Superior temporal gyrus (tissue), 1 donor: ENCODE data around the gene IFT43.
"Not testable (repeated sequence)": the region's sequence is repeated elsewhere in the genome, so short reads cannot be mapped to it uniquely, and the experiment has no call there.

Experiments used
- DNase-seq: peaks from one replicate; pipeline ENCODE4 v3.0.0-alpha.2; 2016; ENCODE audit errors: extremely low spot score

Gene IFT43

DNA sequence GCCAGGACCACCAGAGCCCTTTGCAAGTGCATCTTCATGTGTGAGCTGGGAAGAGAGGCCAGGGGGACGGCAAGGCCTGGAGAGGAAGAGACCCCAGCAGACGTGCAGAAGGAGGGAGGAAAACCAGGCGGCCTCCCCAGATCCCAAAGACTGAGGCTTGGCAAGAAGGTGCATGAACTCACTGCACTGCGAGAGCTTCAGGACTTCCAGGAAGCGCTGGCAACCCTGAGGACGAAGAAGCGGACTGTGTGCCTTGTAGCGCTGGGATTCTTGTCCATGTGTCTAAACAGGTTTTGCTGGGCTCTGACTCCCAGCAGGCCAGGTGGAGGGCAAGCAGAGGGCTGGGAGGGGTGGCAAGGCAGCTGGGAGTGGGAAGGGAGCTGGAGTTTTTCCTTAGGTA is 4.7 kb upstream of the IFT43 start:
- DNase-seq: no peak

- peak; percentile 81 for DNase-seq
Observed at GRCh38 chr14:75981426-75982265, 3.9 kb upstream of the IFT43 start, which contains the start of gene TGFB3. TSS of gene TGFB3 (minus strand) at chr14:75981995. CDS start at chr14:75980893, 1,102 bp downstream.

DNA sequence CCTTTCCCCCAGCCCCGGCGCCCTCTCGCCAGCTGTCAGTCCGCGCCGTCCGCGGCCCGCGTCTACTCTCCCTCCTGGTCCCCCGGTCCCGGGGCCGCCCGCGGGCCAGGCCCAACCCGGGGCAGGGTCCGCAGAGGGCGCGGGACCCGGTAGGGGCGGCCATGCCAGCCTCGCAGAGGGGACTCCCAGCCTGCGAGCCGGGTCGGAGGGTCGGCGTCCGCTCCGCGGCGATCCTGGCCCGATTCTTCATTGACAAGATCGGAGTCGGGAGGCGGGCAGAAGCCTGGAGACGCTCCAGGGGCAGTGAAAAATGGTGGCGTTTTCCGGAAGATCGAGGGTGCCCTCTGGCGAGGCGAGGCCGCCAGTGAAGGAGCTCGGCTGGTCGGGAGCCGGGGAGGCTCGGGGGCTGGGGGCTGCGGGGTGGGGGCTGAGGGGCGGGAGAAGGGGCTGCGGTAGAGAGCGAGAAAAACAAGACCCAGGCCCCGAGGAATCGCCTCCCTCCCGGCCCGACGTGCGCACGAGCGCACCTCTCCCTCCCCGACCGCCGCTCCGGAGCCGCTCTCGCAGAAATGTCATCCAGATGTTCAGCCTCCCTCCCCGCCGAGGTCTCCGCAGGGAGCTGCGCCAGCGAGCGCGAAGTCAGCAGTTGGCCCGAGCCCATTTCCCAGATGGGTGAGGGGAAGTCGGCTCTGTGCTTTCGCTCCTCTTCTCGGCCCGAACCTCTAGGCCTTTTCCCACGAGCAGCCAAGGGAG is 3.1 kb upstream of the IFT43 start:
- DNase-seq: peak; percentile 94

- no peak for DNase-seq
Observed at GRCh38 chr14:75983019-75983358, 2.6 kb upstream of the IFT43 start.

DNA sequence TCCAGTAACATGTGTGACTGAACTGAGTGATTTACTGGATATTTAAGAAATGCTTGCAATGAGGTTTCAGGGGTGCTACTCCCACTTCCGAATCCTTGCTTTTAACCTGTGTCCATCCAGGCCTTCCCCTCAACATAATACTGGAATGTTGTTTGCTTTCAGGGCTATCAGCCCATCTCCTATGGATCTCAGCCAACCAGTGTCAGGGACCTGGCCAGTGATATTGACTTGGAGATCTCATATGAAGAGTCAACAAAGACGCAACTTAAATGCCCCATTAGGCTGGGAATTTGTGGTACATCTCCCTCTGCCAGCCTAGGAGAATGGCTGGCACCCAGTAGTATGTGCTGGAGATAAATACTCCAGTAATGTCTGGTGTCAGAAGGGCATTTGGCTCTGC is 889 bp upstream of the IFT43 start:
- DNase-seq: no peak

GRCh38 chr14:75986439-75986765 is 839 bp downstream of the IFT43 start:
- no peak for DNase-seq

DNA sequence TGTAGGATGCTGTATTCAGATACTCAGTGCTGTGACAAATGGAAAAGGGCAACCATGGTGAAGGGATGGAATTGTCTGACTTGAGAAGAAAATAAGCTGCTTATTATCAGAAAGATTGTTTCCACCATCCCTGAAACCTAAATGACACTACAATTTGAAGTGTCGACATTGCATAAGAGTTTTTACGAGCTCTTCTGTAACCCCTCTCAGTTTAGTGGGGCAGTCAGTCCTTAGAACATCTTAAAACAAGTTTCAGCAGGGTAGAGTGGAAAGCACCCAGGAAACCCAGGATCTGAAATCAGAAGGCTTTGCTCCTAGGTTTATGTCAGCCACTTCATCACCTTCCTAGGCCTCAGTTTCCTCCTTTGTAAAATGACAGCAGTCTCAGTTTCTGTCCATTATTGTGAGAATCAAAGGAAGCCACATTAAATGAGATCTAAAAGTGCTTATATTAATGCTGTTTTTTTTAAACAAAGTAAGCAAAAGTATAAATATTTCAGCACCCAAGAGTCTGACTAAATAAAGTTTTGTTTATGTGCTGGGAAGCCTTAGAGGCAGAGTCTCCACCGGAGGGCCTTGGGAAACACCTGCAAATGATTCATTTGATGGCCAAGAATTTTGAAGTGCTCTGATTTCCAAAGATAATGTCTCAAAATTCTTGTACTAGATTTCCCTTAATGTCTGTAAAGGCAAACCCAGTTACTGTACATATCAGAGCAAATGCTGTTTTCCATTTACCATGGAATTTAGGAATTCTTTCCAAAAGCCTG is 1.8 kb downstream of the IFT43 start:
- no peak for DNase-seq

DNA sequence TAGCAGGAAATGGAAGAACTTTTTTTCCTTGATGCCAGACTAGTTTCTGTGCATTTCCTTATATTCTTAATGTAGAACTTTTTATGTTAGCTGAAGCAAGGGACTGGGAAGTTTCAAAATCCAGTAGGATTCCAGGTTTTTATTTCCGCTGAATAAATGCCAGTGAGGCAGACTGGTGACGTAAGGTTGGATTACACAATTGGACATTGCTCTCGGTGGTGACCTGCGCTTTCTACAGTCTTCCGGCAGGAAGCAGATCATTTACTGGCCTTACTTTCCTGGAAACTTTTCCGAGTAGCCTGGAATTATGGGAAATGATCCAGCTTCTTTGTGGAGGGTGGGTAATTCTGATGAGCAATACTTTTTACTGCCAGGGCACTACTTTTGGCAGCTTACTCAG is 3.6 kb downstream of the IFT43 start:
- DNase-seq: no peak

- no peak for DNase-seq
Observed at GRCh38 chr14:75990297-75990696, 4.7 kb downstream of the IFT43 start.

GRCh38 chr14:75991753-75992152 is 6.2 kb downstream of the IFT43 start:
- no peak for DNase-seq

GRCh38 chr14:75993567-75994041 is 8.0 kb downstream of the IFT43 start:
- DNase-seq: no peak

- no peak for DNase-seq
Observed at GRCh38 chr14:75995372-75996041, 9.9 kb downstream of the IFT43 start.

- no peak for DNase-seq
Observed at GRCh38 chr14:75996488-75996887, 10.9 kb downstream of the IFT43 start.

DNA sequence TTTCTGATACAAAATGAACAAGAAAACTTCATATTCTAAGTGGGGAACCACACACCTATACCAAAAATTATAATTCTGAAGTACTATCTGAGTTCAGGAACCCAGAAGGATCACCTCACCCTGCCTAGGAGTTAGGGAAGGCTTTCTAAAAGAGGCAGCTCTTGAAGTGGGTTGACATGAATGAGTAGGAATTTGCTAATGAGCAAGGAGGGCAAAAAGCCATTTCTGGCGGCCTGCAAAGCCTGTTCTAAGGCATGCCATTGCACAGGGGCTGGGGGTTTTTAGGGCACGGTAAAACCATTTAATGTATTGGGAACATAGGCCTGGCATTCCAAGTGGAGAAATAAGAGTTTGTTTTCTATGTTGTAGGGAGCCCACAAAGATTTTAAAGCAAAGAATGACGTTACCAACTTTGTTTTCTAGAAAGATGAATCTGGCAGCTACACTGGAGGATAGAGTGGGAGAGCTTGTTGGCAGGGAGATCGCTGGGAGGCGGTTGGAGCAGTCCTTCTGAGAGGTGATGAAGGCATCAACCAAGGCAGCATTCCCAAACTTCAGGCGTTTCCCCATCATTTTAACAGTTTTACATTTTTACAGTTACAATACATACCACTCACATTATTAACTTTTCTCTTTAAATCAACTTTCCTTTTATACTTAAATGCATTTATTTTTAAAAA is 14.1 kb downstream of the IFT43 start:
- DNase-seq: peak; percentile 65

GRCh38 chr14:76002383-76002782 is 16.8 kb downstream of the IFT43 start:
- no peak for DNase-seq

GRCh38 chr14:76006253-76006652 is 20.7 kb downstream of the IFT43 start:
- DNase-seq: no peak

GRCh38 chr14:76007379-76007778 is 21.8 kb downstream of the IFT43 start:
- no peak for DNase-seq

DNA sequence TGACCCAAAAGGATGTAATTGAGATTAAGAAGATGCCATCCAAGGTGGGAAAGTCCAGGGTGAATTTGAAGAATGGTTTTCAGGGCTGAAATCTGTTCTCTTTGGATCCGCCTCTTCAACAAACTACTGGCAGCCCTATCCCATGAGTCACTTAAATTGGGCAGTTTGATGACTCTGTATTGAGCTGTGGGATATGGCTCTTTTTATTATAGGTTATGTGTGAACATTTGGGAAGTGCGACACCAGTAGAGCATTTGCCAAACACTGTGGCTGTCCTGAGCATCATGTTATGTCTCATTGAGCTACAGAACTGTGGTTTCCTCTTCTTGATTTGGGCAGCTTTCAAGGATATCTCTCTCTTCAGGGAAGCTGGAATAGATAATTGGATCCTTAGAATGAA is 22.3 kb downstream of the IFT43 start:
- DNase-seq: peak; percentile 24

- DNase-seq: not testable (repeated sequence)
Observed at GRCh38 chr14:76009627-76010026, 24.1 kb downstream of the IFT43 start.

GRCh38 chr14:76011930-76012329 is 26.4 kb downstream of the IFT43 start:
- no peak for DNase-seq

- no peak for DNase-seq
Observed at GRCh38 chr14:76012354-76012753, 26.8 kb downstream of the IFT43 start.
